NK-92 treated with Interleukin-12 subunit alpha and Interleukin-12 subunit beta, amount 100 ng/mL, for 24 hours (cell line): ENCODE data around the gene TNS3.

Source experiments
- DNase-seq: peaks from one replicate; lab custom pipeline; 2025; lab: John Stamatoyannopoulos, UW

TNS3 gene

GRCh38 chr7:47428052-47428767, 153.7 kb downstream of the TNS3 start:
- no peak for DNase-seq

- DNase-seq: no peak
Measured at GRCh38 chr7:47427051-47427643, 154.8 kb downstream of the TNS3 start.

- DNase-seq: no peak
Measured at GRCh38 chr7:47424523-47424922, 157.4 kb downstream of the TNS3 start.

GRCh38 chr7:47423196-47423595, 158.7 kb downstream of the TNS3 start:
- no peak for DNase-seq

- no peak for DNase-seq
Measured at GRCh38 chr7:47422611-47423010, 159.3 kb downstream of the TNS3 start.

- DNase-seq: no peak
Measured at GRCh38 chr7:47421456-47421855, 160.5 kb downstream of the TNS3 start.

GRCh38 chr7:47420122-47420780, 161.7 kb downstream of the TNS3 start:
- DNase-seq: no peak

GRCh38 chr7:47419471-47419870, 162.4 kb downstream of the TNS3 start:
- no peak for DNase-seq

GRCh38 chr7:47418601-47419309, 163.2 kb downstream of the TNS3 start:
- DNase-seq: no peak

GRCh38 chr7:47416492-47417480, 165.1 kb downstream of the TNS3 start:
- DNase-seq: no peak

- DNase-seq: no peak
Measured at GRCh38 chr7:47415318-47416212, 166.3 kb downstream of the TNS3 start.

- DNase-seq: no peak
Measured at GRCh38 chr7:47414342-47415317, 167.3 kb downstream of the TNS3 start.

GRCh38 chr7:47413526-47414341, 168.2 kb downstream of the TNS3 start:
- no peak for DNase-seq

- DNase-seq: no peak
Measured at GRCh38 chr7:47411901-47412300, 170.0 kb downstream of the TNS3 start.

GRCh38 chr7:47411281-47411869, 170.5 kb downstream of the TNS3 start:
- no peak for DNase-seq

- no peak for DNase-seq
Measured at GRCh38 chr7:47408675-47409074, 173.2 kb downstream of the TNS3 start.

- DNase-seq: no peak
Measured at GRCh38 chr7:47407821-47408674, 173.9 kb downstream of the TNS3 start.
